Stimulated activated effector memory CD8-positive, alpha-beta T cell treated with anti-CD3 and anti-CD28 coated beads, Interleukin-12 subunit alpha, Interleukin-12 subunit beta, amount 100 ng/mL, for 72 hours (primary cell): Measurements from ENCODE around the gene MFAP2.
"Not testable (repeated sequence)": the region's sequence is repeated elsewhere in the genome, so short reads cannot be mapped to it uniquely, and the experiment has no call there.

Experiments used
- ATAC-seq: fragments of 150-1000 bp; cut with Tn5 transposase; 2 replicates; pipeline ENCODE4 v1.10.0; 2021
- DNase-seq, 2 donors: peaks; one replicate each; pipeline ENCODE4 v3.0.0; 2021 to 2022; ENCODE audit warnings: low spot score in 2 of 2
- H3K27ac Mint-ChIP-seq: one replicate; pipeline ENCODE4 v1.8.0; 2022; ENCODE audit warnings: mild to moderate bottlenecking, mixed read lengths
- H3K36me3 Mint-ChIP-seq: one replicate; pipeline ENCODE4 v1.8.0; 2022; ENCODE audit warnings: mild to moderate bottlenecking, mixed read lengths
- H3K4me1 Mint-ChIP-seq: one replicate; pipeline ENCODE4 v1.8.0; 2022; ENCODE audit warnings: mixed read lengths
- H3K4me3 Mint-ChIP-seq: one replicate; pipeline ENCODE4 v1.8.0; 2022; ENCODE audit warnings: mild to moderate bottlenecking, mixed read lengths
- H3K9me3 Mint-ChIP-seq: one replicate; pipeline ENCODE4 v1.8.0; 2022; ENCODE audit warnings: mixed read lengths

The MFAP2 gene

DNA sequence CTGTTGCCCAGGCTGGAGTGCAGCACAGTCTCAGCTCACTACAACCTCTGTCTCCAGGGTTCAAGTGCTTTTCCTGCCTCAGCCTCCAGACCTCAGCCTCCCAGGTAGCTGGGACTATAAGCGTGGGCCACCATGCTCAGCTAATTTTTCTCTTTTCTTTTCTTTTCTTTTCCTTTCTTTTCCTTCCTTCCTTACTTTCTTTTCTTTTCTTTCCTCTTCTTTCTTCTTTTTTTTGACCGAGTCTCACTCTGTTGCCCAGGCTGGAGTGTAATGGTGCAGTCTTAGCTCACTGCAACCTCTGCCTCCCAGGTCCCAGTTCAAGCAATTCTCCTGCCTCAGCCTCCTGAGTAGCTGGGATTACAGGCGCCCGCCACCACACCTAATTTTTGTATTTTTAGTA, 16.3 kb downstream of the MFAP2 start:
- H3K4me3 Mint-ChIP-seq, H3K27ac Mint-ChIP-seq: not testable (repeated sequence)
- peaks cover 25% of the 10 kb centered on the region for H3K4me1 Mint-ChIP-seq

DNA sequence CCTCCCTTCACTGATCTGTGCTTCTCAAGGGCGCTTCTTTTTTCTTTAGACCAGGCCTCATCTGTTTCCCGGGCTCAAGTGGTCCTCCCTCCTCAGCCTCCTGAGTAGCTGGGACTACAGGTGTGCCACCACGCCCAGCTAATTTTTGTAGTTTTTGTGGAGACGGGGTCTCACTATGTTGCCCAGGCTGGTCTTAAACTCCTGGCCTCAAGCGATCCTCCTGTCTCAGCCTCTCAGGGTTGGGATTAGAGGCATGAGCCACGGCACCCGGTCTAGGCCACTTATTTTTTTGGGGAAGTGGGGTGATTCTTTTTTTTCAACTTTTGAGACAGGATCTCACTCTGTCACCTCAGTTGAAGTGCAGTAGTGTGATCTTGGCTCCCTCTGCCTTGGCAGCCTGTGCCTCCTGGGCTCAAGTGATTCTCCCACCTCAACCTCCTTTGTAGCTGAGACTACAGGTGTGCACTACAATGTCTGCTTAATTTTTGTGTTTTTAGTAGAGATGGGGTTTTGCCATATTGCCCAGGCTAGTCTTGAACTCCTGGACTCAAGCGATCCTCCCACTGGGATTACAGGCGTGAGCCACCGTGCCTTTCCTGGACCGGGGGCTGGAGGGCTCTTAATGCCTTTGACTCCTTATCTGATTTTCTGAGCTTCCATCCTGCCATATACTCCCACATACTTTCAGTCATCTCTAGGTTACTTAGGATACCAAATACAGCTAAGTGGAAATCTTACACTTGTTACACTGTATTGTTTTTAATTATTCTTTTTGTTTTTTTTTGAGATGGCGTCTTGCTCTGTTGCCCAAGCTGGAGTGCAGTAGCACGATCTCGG, 18.9 kb downstream of the MFAP2 start:
- Mint-ChIP-seq H3K4me1 (peaks cover 25% of the 10 kb centered on the region), H3K27ac (peak overlapping the region; percentile 14), H3K4me3 (peak overlapping the region; percentile 76), H3K36me3 (peaks cover 20% of the 10 kb centered on the region), H3K9me3 (no peaks in the 10 kb centered on the region)
- ATAC-seq (no peak), DNase-seq (no peak)

More for the DNA sequence above, 16.3 kb downstream of the MFAP2 start:
- not testable (repeated sequence) for DNase-seq, ATAC-seq, H3K9me3 Mint-ChIP-seq
- peaks cover 20% of the 10 kb centered on the region for H3K36me3 Mint-ChIP-seq

DNA sequence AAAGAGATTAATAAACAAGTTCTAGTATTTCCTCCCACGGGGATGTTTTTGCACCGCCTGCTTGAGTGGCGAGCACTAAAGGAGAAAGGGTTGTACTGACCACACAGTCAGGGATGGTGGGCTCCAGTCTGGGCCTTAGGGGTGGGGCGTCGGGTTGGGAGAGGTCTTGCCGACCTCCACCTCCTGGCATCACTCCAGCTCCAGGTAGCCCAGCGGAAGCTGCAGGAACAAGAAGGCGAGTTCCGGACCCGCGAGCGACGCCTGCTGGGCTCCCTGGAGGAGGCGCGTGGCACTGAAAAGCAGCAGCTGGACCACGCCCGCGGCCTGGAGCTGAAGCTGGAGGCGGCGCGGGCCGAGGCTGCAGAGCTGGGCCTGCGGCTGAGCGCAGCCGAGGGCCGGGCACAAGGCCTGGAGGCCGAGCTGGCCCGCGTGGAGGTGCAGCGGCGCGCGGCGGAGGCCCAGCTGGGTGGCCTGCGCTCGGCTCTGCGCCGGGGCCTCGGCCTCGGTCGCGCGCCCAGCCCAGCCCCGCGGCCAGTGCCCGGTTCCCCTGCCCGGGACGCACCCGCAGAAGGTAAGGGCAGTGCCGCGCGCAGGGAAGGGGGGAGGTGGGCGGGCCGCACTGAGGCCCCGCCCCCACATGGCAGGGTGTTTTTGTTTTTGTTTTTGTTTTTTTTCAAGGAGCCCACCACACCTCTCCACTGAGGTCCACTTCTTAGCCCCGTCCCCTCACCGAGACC, 19.7 kb downstream of the MFAP2 start:
- DNase-seq (peak; percentile 77 to 87), ATAC-seq (peak; percentile 93)
- Mint-ChIP-seq H3K4me3 (peak overlapping the region; percentile 76), H3K4me1 (peaks cover 23% of the 10 kb centered on the region), H3K27ac (peak overlapping the region; percentile 78), H3K36me3 (peaks cover 20% of the 10 kb centered on the region), H3K9me3 (no peaks in the 10 kb centered on the region)

DNA sequence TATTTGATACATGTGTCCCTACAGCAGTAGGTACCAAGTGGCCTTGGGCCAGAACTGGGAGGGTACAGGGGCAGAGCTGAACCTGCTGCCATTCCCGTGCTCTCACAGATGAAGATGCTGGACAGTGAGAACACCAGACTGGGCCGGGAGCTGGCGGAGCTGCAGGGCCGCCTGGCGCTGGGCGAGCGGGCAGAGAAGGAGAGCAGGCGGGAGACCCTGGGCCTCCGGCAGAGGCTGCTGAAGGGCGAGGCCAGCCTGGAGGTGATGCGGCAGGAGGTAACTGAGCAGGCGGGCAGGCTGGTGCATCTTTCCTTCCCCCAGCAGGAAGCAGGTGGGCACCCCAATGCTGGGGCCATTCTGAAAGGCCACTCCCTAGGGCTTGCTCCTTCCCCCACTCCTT, 21.9 kb downstream of the MFAP2 start:
- DNase-seq (no peak), ATAC-seq (no peak)
- Mint-ChIP-seq H3K4me1 (peaks cover 13% of the 10 kb centered on the region), H3K36me3 (peaks cover under 1% of the 10 kb centered on the region), H3K4me3 (no peak overlapping the region), H3K27ac (no peak overlapping the region), H3K9me3 (no peaks in the 10 kb centered on the region)

DNA sequence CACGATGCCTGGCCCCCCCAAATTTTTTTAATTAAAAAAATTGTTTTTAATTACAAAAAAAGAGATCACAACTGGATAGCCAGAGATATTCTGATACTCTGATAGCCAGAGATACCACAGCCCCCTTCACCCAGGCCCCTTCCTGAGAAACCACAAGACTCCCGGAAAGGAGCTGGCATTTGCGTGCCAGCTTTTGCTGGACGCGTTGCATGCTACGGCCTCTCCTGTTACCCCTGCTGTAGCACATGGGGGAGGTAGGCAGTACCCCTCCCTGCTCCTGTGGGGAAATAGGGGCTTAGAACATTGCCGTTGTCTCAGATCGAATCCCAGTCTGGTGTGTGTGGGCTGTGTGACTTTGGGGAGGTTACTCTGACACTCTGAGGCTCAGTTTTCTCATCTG, 22.7 kb downstream of the MFAP2 start:
- no peaks in the 10 kb centered on the region for H3K9me3 Mint-ChIP-seq
- ATAC-seq (no peak), DNase-seq (no peak)
- peaks cover 13% of the 10 kb centered on the region for H3K4me1 Mint-ChIP-seq
- H3K4me3 Mint-ChIP-seq = no peak overlapping the region
- no peaks in the 10 kb centered on the region for H3K36me3 Mint-ChIP-seq
- no peak overlapping the region for H3K27ac Mint-ChIP-seq

DNA sequence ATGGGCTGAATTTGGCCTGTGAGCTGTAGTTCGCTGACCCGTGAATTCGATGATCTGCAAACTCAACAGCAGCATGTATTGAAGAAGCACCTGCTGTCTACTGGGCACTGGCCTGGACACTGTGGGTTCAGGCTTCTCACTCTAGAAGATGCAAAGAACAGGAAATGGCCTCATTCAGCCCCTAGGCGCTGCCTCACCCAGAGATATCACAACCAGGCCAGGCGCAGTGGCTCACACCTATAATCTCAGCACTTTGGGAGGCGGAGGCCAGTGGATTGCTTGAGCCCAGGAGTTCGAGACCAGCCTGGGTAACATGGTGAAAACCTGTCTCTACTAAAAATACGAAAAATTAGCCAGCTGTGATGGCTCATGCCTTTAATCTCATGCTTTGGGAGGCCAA, 23.6 kb downstream of the MFAP2 start:
- Mint-ChIP-seq H3K27ac (no peak overlapping the region), H3K9me3 (no peaks in the 10 kb centered on the region), H3K36me3 (no peaks in the 10 kb centered on the region), H3K4me1 (peaks cover 12% of the 10 kb centered on the region), H3K4me3 (no peak overlapping the region)
- ATAC-seq = no peak
- no peak for DNase-seq

DNA sequence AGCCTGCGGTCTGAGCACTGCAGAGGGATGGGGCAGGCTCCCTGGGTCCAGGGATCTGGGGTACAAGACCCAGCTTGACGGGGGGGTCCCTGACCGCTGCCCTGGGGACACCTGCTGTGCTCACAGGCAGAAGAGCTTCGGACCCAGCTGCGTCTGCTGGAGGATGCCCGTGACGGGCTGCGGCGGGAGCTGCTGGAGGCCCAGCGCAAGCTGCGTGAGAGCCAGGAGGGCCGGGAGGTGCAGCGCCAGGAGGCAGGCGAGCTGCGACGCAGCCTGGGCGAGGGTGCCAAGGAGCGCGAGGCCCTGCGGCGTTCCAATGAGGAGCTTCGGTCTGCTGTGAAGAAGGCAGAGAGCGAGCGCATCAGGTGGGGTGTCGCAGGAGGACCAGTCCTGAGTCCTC, 25.2 kb downstream of the MFAP2 start:
- DNase-seq (no peak), ATAC-seq (no peak)
- Mint-ChIP-seq H3K36me3 (no peaks in the 10 kb centered on the region), H3K27ac (no peak overlapping the region), H3K9me3 (no peaks in the 10 kb centered on the region), H3K4me3 (no peak overlapping the region), H3K4me1 (peaks cover under 1% of the 10 kb centered on the region)

DNA sequence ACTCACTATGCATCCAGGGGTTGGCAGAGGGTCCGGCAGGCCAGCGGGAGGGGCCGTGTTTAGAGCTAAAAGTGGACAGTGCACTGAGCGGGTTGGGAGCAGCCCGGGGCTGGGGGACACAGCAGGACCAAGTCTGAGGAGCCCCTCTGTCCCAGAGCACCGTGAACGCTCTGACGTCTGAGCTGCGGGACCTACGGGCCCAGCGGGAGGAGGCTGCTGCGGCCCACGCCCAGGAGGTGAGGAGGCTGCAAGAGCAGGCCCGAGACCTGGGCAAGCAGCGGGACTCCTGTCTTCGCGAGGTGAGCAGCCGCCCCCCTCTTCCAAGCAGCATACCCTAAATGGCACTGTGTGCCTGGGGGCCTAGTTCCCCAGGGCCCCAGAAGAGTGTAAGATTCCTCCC, 25.8 kb downstream of the MFAP2 start:
- no peaks in the 10 kb centered on the region for H3K36me3 Mint-ChIP-seq
- H3K4me3 Mint-ChIP-seq = no peak overlapping the region
- DNase-seq (no peak), ATAC-seq (no peak)
- H3K27ac Mint-ChIP-seq = no peak overlapping the region
- no peaks in the 10 kb centered on the region for H3K4me1 Mint-ChIP-seq
- H3K9me3 Mint-ChIP-seq = no peaks in the 10 kb centered on the region

DNA sequence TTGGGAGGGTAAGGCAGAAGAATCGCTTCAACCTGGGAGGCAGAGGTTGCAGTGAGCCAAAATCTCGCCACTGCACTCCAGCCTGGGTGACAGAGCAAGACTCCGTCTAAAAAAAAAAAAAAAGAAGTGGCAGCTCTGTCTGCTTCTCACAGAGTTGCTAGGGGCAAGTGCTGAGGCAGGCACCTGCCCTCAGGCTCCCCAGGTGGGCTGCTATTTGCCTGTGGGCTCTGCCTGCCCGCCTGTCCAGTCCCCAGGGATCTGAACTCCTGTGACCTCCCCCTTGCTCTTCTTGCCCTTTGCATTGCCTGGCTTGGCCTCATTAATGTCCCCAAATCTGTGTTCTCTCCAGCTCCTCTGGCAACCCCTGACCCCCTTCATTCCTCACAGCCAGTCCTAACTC, 28.0 kb downstream of the MFAP2 start:
- not testable (repeated sequence) for ATAC-seq, H3K4me1 Mint-ChIP-seq, H3K4me3 Mint-ChIP-seq, DNase-seq, H3K9me3 Mint-ChIP-seq, H3K36me3 Mint-ChIP-seq, H3K27ac Mint-ChIP-seq

DNA sequence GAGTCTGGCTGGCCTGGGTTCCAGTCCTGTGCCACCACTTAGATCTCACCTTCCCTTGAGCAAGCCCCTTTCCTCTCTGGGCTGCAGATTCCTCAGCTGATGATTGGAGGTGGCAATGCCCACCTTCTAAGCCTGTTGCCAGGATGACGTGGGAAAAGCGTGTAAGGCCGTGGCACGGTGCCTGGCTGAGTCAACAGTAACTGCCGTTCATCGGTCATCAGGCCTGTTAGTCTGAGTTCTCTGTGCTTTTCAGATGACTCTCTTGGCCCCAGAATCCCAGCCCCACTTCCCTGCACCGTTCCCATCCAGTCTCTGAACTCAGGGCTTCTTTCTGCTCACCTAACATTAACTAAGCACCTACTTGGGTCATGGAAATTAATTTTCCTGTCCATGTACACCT, 31.4 kb downstream of the MFAP2 start:
- not testable (repeated sequence) for ATAC-seq, H3K36me3 Mint-ChIP-seq, H3K9me3 Mint-ChIP-seq, H3K27ac Mint-ChIP-seq, H3K4me1 Mint-ChIP-seq, H3K4me3 Mint-ChIP-seq, DNase-seq

DNA sequence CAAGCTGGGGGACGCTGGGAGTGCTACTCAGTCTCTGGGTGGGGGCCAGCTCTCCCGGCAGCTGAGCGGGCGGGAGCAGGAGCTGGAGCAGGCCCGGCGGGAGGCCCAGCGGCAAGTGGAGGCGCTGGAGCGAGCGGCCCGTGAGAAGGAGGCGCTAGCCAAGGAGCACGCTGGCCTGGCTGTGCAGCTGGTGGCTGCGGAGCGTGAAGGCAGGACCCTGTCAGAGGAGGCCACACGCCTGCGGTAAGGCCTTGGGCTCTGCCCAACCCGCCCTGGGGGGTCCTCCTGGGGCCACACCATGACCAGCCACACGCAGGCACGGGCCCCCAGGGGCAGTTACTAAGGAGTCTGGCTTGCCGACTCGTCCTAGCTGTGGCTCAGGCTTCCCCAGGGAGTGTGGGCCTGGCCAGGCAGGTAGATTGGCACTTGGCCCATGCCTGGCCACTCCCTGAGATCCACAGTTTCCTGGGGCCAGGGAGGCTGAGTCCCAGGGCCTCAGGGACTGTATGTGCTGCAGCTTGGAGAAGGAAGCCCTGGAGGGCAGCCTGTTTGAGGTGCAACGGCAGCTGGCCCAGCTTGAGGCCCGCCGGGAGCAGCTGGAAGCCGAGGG, 32.0 kb downstream of the MFAP2 start:
- DNase-seq, H3K4me1 Mint-ChIP-seq, H3K9me3 Mint-ChIP-seq, ATAC-seq, H3K4me3 Mint-ChIP-seq, H3K36me3 Mint-ChIP-seq, H3K27ac Mint-ChIP-seq: not testable (repeated sequence)

DNA sequence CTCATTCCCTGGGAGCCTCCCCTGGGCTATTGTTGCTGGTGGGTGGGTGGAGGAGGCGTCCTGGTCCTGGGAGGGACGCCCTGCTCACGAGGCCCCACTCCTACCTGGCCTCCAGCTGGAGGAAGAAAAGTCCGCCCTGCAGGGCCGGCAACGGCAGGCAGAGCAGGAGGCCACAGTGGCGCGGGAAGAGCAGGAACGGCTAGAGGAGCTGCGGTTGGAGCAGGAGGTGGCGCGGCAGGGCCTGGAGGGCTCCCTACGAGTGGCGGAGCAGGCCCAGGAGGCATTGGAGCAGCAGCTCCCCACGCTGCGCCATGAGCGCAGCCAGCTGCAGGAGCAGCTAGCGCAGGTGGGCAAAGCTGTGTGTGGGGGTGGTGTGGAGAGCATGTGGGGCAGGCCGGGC, 33.8 kb downstream of the MFAP2 start:
- DNase-seq = no peak
- Mint-ChIP-seq H3K9me3 (no peaks in the 10 kb centered on the region), H3K27ac (no peak overlapping the region), H3K4me3 (no peak overlapping the region), H3K36me3 (peaks cover 20% of the 10 kb centered on the region), H3K4me1 (no peaks in the 10 kb centered on the region)
- ATAC-seq = peak; percentile 2

DNA sequence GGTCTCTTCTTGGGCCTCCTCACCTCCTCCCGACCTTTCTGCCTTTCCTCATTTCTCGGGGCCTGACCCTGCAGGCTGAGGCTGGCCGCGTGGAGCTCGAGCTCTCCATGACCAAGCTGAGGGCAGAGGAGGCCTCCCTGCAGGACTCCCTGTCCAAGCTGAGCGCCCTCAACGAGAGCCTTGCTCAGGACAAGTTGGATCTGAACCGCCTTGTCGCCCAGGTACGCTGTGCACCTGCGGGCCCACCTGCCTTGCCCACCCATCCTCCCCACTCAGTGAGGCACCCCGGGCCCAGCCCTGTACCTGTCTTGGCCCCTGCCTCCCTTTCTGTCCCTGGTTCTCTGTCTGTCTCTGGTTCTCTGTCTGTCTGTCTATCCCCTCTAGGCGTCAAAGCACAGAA, 34.2 kb downstream of the MFAP2 start:
- H3K9me3 Mint-ChIP-seq, DNase-seq, H3K4me1 Mint-ChIP-seq, H3K27ac Mint-ChIP-seq, H3K4me3 Mint-ChIP-seq: not testable (repeated sequence)
- ATAC-seq = peak; percentile 4
- H3K36me3 Mint-ChIP-seq = peaks cover 24% of the 10 kb centered on the region

DNA sequence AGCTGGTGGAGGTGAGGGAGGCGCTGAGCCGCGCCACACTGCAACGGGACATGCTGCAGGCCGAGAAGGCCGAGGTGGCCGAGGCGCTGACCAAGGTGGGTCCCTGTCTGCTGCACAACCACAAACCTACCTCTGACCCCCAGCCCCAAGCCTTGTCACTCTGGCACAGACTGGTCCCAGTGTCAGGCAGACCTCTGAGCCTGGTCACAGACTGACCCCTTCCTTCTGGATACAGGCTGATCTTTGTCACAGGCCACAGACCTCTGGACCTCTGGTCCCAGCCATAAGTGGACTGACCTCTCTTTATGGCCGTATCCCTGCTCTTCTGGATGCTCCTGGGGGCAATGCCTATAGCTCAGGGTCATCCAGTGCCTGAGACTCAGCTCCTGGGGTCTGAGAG, 34.9 kb downstream of the MFAP2 start:
- not testable (repeated sequence) for DNase-seq, H3K9me3 Mint-ChIP-seq, H3K27ac Mint-ChIP-seq, H3K4me1 Mint-ChIP-seq, H3K4me3 Mint-ChIP-seq
- peak; percentile 24 for ATAC-seq
- H3K36me3 Mint-ChIP-seq = peaks cover 31% of the 10 kb centered on the region

DNA sequence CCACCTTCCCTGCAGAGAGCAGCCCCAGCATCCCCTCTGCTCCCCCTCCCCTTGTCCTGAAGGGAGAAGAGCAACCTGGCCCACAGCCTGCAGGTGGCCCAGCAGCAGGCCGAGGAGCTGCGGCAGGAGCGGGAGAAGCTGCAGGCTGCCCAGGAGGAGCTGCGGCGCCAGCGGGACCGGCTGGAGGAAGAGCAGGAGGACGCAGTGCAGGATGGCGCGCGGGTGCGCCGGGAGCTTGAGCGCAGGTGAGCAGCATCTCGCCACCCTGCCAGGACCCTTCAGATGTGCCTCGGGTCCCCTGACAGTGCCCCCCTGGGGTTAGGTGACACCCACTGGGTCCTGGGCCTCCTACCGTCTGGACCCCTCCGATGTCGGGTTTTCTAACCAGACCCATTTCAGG, 36.4 kb downstream of the MFAP2 start:
- no peak overlapping the region for H3K4me3 Mint-ChIP-seq
- H3K9me3 Mint-ChIP-seq = no peaks in the 10 kb centered on the region
- DNase-seq (no peak), ATAC-seq (no peak)
- peaks cover 38% of the 10 kb centered on the region for H3K36me3 Mint-ChIP-seq
- no peaks in the 10 kb centered on the region for H3K4me1 Mint-ChIP-seq
- H3K27ac Mint-ChIP-seq = no peak overlapping the region
